ENCODE results near the gene CHP1.

- TF ChIP-seq POLR2A (IDR thresholded peaks at IDR 0.05) (no peak), CTCF (IDR thresholded peaks at IDR 0.05) (no peak)
Measured at GRCh38 chr15:41205315-41205714, 25.8 kb upstream of the CHP1 start.

Data from body of pancreas (tissue), 4 donors.